ENCODE measurements around the gene SMIM5. TPM values are rescaled to one million over a fixed set of nuclear protein-coding genes. Genes with fewer than 3 reads are reported as not detected.
"Not testable (repeated sequence)": the region's sequence is repeated elsewhere in the genome, so short reads cannot be mapped to it uniquely, and the experiment has no call there.

SMIM5 gene, protein sequence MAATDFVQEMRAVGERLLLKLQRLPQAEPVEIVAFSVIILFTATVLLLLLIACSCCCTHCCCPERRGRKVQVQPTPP
- total RNA-seq (2014; rRNA removed; shearing (Covaris generic)) = not detected in 2 replicates
- not detected in 2 replicates for polyA plus RNA-seq (2015; cell fraction: cytosol; rRNA removed)
- not detected in 2 replicates for polyA plus RNA-seq (2015; cell fraction: nucleus; rRNA removed)

- in situ Hi-C loops (cut with HindIII; ENCODE audit: low pct_unique_long_range_greater_than_20kb, low sequenced_read_pairs) = no loop called here
- peak; percentile 80 for DNase-seq (ENCODE audit: low read depth, low spot score)
These were observed at the start of gene SMIM5 for GRCh38 chr17:75632863-75633485. TSS of gene SMIM5 (plus strand) at chr17:75633434. CDS start at chr17:75640202, 6,768 bp downstream.

DNA sequence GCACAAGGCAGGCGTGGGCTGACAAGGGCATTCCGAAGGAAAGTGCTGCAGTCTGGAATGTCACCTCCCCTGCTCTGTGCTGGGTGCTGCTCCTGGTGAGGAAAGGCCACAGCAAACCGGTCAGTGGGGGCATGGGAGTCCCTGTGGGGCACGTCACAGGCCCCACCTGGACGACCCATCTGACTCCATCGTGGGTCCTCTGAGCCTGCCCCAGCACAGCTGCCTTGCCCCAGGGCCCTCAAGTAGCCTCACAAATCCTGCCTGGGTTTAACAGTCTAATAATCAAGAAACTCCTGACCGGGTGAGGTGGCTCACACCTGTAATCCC is 48.4 kb upstream of the SMIM5 start:
- no peak for DNase-seq (ENCODE audit: low read depth, low spot score)
- in situ Hi-C loops (cut with HindIII; ENCODE audit: low pct_unique_long_range_greater_than_20kb, low sequenced_read_pairs) = no loop called here

GRCh38 chr17:75587675-75588595 is 45.3 kb upstream of the SMIM5 start, which contains the start of gene MYO15B:
TSS of gene MYO15B (plus strand) at chr17:75587800. CDS start at chr17:75588058, 258 bp downstream.
- in situ Hi-C loops (cut with HindIII; ENCODE audit: low pct_unique_long_range_greater_than_20kb, low sequenced_read_pairs) = no loop called here
- DNase-seq (ENCODE audit: low read depth, low spot score) = no peak

DNA sequence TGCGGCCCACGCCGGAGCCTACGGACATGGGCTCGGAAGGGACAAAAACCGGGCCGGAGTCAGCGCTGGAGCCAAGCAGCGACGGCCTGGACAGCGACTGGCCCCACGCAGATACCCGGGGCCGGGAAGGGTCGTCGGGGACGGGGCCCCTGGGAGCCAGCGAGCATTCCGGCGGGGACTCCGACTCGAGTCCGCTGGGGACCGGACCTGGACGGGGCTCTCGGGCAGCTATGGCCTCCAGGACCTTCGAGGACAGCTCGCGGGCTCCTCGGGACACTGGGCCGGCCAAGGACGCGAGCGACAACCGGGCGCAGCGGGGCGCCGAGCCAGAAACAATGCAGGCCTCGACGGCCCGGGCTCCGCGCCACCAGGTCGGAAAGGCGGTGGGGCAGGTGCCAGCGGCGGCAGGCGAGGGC is 44.6 kb upstream of the SMIM5 start:
- in situ Hi-C loops (cut with HindIII; ENCODE audit: low pct_unique_long_range_greater_than_20kb, low sequenced_read_pairs) = no loop called here
- DNase-seq (ENCODE audit: low read depth, low spot score) = no peak

DNA sequence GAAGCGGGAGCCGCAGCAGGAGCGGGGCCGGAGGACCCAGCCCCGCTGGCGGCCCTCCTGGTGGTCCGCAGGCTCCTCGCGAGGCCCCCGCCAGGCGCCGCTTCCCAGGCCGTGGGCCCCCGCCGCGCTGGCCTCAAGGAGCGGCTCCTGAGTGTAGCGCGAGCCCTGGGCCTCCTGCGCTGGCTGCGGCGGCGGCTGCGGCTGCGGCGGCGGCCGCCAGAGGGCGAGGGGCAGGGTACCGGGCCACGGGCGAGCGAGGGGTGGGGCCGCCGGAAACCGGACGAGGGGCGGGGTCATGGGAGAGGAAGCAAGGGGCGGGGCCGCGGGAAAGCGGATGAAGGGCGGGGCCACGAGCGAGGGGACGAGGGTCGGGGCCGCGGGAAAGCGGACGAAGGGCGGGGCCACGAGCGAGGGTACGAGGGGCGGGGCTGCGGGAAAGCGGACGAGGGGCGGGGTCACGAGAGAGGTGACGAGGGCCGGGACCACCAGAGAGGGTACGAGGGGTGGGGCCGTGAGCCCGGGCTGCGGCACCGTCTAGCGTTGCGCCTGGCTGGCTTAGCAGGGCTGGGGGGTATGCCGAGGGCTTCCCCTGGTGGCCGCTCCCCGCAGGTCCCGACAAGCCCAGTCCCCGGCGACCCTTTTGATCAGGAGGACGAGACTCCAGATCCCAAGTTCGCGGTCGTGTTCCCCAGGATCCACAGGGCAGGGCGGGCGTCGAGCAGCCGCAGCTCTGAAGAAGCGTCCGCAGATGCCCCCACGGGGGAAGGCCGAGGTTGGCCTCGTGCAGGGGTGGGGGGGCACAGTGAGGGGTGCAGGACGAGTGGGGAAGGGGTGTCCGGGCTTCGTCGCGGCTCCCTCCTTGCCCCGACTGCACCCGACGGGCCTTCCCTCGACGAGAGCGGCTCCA is 44.0 kb upstream of the SMIM5 start:
- peak; percentile 92 for DNase-seq (ENCODE audit: low read depth, low spot score)
- in situ Hi-C loops (cut with HindIII; ENCODE audit: low pct_unique_long_range_greater_than_20kb, low sequenced_read_pairs) = no loop called here

DNA sequence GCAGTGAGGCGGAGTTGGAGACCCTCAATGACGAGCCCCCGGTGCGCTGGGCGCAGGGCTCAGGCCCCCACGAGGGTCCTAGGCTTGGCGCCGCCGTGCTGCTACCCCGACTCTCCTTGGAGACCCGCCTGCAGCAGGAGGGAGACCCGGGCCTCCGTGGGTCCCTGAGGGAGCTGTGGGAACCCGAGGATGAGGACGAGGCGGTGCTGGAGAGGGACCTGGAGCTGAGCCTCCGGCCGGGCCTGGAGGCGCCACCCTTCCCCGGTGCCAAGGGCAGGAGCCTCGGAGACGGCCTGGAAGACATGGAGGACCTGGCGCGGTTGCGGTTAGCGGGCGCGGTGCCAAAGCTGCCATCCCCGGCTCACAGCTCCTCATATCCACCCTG is 43.3 kb upstream of the SMIM5 start:
- in situ Hi-C loops (cut with HindIII; ENCODE audit: low pct_unique_long_range_greater_than_20kb, low sequenced_read_pairs) = no loop called here
- DNase-seq (ENCODE audit: low read depth, low spot score) = no peak

GRCh38 chr17:75590314-75590761 is 42.9 kb upstream of the SMIM5 start:
- DNase-seq (ENCODE audit: low read depth, low spot score) = no peak
- in situ Hi-C loops (cut with HindIII; ENCODE audit: low pct_unique_long_range_greater_than_20kb, low sequenced_read_pairs) = no loop called here

DNA sequence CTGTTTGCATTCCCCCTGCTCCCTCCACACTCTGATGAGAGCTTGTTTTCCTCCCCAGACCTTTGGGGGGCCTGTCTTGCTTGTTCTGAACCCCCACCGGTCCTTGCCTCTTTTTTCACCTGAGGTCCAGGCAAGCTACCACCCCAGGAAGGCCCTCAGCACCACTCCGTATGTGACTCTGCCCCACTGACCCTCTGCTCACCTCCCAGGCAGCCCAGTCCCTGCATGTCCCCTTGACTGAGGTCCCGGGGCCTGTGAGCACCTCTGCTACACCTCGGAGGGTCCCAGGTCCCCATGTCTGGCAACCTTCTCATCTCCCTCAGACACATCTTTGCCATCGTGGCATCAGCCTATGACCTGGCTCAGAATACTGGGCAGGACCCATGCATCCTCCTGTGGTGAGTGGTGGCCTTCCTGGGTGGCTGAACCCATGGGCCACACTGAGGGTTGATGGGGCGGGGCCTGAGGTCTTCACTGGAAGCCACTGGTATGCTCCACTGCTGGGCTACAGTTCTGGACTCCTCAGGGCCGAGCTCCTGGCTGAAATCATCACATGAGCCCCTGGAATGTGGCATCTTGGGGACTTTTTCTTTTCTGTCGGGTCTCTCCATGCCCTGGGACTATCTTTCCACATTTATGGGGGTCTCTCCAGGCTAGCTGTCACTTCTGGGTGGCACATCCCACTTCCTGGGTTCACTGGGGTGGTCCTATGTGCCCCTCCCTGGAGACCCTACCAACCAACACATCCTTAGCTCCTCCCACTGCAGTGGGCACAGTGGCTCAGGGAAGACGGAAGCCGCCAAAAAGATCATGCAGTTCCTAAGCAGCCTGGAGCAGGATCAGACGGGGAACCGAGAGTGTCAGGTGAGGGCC is 42.1 kb upstream of the SMIM5 start:
- in situ Hi-C loops (cut with HindIII; ENCODE audit: low pct_unique_long_range_greater_than_20kb, low sequenced_read_pairs) = no loop called here
- DNase-seq (ENCODE audit: low read depth, low spot score) = no peak

DNA sequence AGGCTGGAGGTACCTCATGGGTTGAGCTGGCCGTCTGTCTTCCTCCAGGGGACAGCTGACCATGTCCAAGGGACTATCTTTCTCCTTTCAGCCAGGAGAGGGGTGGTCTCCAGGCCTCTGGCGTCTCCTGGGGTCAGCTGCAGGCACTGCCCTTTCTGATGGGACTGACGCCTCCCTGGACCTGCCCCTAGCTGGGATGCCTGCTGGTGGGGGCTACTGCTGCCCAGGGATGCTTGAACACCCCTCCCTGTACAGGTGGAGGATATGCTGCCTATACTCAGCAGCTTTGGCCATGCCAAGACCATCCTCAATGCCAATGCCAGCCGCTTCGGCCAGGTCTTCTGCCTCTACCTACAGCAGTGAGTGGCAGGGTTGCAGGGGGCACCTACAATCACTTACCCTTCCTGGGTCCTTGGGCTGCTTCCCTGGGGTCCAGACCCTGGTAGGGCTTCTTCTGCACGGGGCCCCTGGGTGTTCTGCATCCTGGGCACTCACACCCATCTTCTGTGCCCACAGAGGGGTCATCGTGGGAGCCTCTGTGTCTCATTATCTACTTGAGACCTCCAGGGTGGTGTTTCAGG is 41.4 kb upstream of the SMIM5 start:
- in situ Hi-C loops (cut with HindIII; ENCODE audit: low pct_unique_long_range_greater_than_20kb, low sequenced_read_pairs) = no loop called here
- DNase-seq (ENCODE audit: low read depth, low spot score) = no peak

DNA sequence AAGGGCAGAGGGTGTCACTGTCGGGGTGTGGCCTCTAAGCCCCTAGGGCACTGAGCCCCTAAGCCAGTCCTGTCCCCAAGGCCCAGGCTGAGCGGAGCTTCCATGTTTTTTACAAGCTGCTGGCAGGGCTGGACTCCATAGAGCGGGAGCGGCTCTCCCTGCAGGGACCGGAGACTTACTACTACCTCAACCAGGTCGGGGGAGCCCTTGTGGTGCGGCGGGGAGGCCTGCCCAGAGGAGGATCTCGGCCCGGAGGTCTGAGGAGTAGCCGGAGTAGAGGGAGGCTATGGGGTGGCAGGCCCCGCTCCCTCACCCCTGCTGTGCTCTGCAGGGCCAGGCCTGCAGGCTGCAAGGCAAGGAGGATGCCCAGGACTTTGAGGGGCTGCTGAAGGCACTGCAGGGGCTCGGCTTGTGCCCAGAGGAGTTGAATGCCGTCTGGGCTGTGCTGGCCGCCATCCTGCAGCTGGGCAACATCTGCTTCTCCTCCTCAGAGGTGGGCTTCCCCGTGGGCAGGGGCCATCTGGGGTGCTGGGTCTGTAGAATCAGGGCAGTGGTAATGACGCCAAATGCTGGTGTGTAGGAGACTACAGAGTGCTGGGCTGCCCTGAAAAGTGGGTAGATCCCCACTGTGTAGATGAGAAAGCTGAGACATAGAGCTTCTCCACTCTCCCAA is 40.8 kb upstream of the SMIM5 start:
- DNase-seq (ENCODE audit: low read depth, low spot score) = no peak
- in situ Hi-C loops (cut with HindIII; ENCODE audit: low pct_unique_long_range_greater_than_20kb, low sequenced_read_pairs) = no loop called here

DNA sequence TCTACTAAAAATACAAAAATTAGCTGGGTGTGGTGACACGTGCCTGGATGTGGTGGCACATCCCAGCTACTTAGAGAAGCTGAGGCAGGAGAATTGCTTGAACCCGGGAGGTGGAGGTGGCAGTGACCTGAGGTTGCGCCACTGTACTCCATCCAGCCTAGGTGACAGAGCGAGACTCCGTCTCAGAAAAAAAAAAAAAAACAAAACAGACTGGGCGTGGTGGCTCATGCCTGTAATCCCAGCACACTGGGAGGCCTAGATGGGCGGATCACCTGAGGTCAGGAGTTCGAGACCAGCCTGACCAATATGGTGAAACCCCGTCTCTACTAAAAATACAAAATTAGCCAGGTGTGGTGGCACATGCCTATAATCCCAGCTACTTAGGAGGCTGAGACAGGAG is 39.8 kb upstream of the SMIM5 start:
- in situ Hi-C loops (cut with HindIII; ENCODE audit: low pct_unique_long_range_greater_than_20kb, low sequenced_read_pairs); DNase-seq (ENCODE audit: low read depth, low spot score): not testable (repeated sequence)

DNA sequence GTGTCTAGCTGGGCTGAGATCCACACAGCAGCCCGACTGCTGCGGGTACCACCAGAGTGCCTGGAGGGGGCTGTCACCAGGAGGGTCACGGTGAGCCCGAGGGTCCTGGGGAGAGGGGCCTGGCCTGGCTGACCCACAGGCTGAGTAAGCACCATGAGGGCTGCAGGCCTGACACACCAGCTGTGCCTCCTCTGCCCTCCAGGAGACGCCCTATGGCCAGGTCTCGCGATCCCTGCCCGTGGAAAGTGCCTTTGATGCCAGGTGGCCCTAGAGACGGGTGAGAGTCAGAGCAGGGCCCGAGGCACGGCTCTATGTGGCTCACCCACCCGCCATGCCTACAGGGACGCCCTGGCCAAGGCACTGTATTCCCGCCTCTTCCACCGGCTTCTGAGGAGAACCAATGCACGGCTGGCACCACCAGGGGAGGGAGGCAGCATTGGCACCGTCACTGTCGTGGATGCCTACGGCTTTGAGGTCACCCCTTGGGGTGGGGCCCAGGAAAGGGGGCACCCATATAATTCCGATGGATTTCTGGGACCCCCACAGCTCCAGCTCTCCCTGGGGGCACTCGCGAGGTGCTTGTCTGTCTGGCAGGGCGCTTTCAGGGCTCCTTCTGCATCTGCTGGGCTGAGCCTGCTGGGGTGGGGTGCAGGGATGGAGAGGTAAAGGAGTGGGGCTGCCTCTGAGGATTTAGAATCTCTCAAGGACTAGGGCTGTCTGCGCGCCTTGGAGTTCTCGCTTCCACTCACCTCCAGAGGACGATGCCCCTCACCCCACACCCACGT is 38.5 kb upstream of the SMIM5 start:
- DNase-seq (ENCODE audit: low read depth, low spot score) = peak; percentile 45
- in situ Hi-C loops (cut with HindIII; ENCODE audit: low pct_unique_long_range_greater_than_20kb, low sequenced_read_pairs) = no loop called here

DNA sequence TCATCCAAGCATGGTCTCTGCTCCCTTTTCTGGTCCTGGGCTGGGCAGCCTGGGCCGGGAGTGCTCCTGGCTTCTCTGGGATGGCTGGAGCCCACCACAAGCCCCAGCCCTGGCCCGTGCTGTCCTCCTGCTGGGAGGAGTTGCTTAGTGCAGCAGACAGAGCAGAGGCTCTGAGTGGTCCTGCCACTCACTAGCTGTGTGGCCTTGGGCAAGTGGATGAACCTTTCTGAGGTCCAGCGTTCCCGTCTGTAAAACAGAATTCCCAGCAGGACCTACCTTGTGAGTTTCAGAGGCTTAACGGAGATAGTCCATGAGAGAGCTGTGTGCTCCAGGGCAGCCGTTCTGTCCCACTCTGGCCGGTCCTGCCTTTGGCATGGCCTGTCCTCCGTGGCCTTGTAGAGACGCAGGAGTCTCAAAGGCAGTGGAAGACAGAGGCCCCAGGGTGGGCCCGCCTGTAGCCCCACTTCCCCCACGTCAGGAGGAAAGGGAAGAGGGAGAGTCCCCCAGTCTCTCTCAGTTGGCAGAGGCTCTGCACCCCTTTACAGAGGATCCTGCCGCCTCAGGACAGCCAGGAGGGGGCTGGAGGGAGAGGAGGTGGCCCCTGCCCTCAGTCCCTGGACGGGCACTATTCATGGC is 37.8 kb upstream of the SMIM5 start:
- no peak for DNase-seq (ENCODE audit: low read depth, low spot score)
- in situ Hi-C loops (cut with HindIII; ENCODE audit: low pct_unique_long_range_greater_than_20kb, low sequenced_read_pairs) = no loop called here

GRCh38 chr17:75595920-75596313 is 37.3 kb upstream of the SMIM5 start:
- no peak for DNase-seq (ENCODE audit: low read depth, low spot score)
- in situ Hi-C loops (cut with HindIII; ENCODE audit: low pct_unique_long_range_greater_than_20kb, low sequenced_read_pairs) = no loop called here
